Loucy (cell line): ENCODE measurements around the gene TMEM181.
A peak's percentile ranks its signal among the peaks of the same experiment; 100 is the strongest.
"Not testable (repeated sequence)": the region's sequence is repeated elsewhere in the genome, so short reads cannot be mapped to it uniquely, and the experiment has no call there.

ENCODE experiments used
- H2AFZ ChIP-seq: fragments of 200-600 bp; sonication (generic); 2 replicates; pipeline ENCODE4 v1.6.0; 2016; ENCODE audit warnings: antibody characterized with exemption, mild to moderate bottlenecking, low read length, moderate library complexity
- H3F3A ChIP-seq: fragments of 200-600 bp; 2 replicates; pipeline ENCODE4 v1.6.0; 2016; ENCODE audit warnings: antibody characterized with exemption, low read depth, mild to moderate bottlenecking
- H3K27me3 ChIP-seq: fragments of 200-600 bp; sonication (generic); 2 replicates; pipeline ENCODE4 v1.6.1; 2014; ENCODE audit warnings: low read length, mild to moderate bottlenecking; ENCODE audit not compliant: insufficient read depth, poor library complexity, severe bottlenecking
- H3K36me3 ChIP-seq: fragments of 200-600 bp; sonication (generic); 2 replicates; pipeline ENCODE4 v1.6.1; 2016; ENCODE audit warnings: low read length; ENCODE audit not compliant: insufficient read depth
- H3K4me1 ChIP-seq: fragments of 200-600 bp; sonication (generic); 2 replicates; pipeline ENCODE4 v1.5.1; 2014; ENCODE audit warnings: low read length, mild to moderate bottlenecking; ENCODE audit not compliant: insufficient read depth, poor library complexity, severe bottlenecking
- H3K4me2 ChIP-seq: fragments of 200-600 bp; sonication (generic); 2 replicates; pipeline ENCODE4 v1.6.0; 2014; ENCODE audit warnings: antibody characterized with exemption, low read length, low read depth, mild to moderate bottlenecking; ENCODE audit not compliant: poor library complexity, severe bottlenecking
- H3K4me3 ChIP-seq: fragments of 200-600 bp; sonication (generic); 2 replicates; pipeline ENCODE4 v1.5.1; 2014; ENCODE audit warnings: low read length, mild to moderate bottlenecking, mixed read lengths; ENCODE audit not compliant: poor library complexity, severe bottlenecking
- H3K79me2 ChIP-seq: fragments of 200-600 bp; sonication (generic); 2 replicates; pipeline ENCODE4 v1.6.1; 2014; ENCODE audit warnings: low read length; ENCODE audit not compliant: insufficient read depth
- H3K9ac ChIP-seq: fragments of 200-600 bp; sonication (generic); 2 replicates; pipeline ENCODE4 v1.6.0; 2014; ENCODE audit warnings: mild to moderate bottlenecking, low read depth, low read length, moderate library complexity; ENCODE audit not compliant: poor library complexity, severe bottlenecking
- H3K9me2 ChIP-seq: fragments of 200-600 bp; sonication (generic); replicated peaks from 2 replicates; pipeline ENCODE4 v1.6.1; 2016; ENCODE audit warnings: low read depth, low read length, mixed read lengths
- H3K9me3 ChIP-seq: fragments of 200-600 bp; sonication (generic); 2 replicates; pipeline ENCODE4 v1.6.1; 2014; ENCODE audit warnings: mild to moderate bottlenecking, antibody characterized with exemption, low read length, low read depth; ENCODE audit not compliant: insufficient read depth
- H4K20me1 ChIP-seq: fragments of 200-600 bp; sonication (generic); 2 replicates; pipeline ENCODE4 v1.6.0; 2014; ENCODE audit warnings: antibody characterized with exemption, low read length, mild to moderate bottlenecking; ENCODE audit not compliant: insufficient read depth, poor library complexity, severe bottlenecking
- EZH2phosphoT487 ChIP-seq: fragments of 200-600 bp; IDR thresholded peaks from 2 replicates; pipeline ENCODE4 v1.6.1; 2018; ENCODE audit warnings: antibody characterized with exemption, mild to moderate bottlenecking, moderate library complexity, borderline replicate concordance
- TF ChIP-seq, protein P1 (sequence below): fragments of 200-600 bp; sonication (generic); conservative IDR thresholded peaks from 2 replicates; pipeline ENCODE4 v1.5.1; 2014; ENCODE audit warnings: mild to moderate bottlenecking, antibody characterized with exemption, low read length

The TMEM181 gene

DNA sequence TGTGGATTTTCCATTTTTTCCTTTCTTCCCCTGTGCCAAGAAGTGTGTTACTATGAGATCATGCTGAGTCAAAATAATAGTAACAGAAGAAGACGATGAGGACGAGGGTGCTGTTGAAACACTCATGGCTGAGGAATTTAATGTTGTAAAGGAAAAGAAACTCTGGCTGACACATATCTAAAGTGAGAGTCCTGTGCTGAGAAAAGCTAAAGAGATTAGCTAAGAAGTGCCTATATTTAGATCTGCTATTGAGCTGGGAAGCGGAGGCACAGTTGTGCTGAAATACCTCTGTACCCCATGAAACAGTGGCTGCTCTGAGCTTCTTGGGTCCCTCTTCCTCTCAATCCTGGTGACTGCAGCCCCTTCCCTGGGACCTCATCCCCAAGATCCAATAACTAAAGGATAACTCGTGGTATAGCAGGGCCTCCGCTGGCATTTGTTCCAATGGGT is 88.8 kb downstream of the TMEM181 start:
- Histone ChIP-seq H3K4me2 (no peak overlapping the region), H3K9ac (no peak overlapping the region)

DNA sequence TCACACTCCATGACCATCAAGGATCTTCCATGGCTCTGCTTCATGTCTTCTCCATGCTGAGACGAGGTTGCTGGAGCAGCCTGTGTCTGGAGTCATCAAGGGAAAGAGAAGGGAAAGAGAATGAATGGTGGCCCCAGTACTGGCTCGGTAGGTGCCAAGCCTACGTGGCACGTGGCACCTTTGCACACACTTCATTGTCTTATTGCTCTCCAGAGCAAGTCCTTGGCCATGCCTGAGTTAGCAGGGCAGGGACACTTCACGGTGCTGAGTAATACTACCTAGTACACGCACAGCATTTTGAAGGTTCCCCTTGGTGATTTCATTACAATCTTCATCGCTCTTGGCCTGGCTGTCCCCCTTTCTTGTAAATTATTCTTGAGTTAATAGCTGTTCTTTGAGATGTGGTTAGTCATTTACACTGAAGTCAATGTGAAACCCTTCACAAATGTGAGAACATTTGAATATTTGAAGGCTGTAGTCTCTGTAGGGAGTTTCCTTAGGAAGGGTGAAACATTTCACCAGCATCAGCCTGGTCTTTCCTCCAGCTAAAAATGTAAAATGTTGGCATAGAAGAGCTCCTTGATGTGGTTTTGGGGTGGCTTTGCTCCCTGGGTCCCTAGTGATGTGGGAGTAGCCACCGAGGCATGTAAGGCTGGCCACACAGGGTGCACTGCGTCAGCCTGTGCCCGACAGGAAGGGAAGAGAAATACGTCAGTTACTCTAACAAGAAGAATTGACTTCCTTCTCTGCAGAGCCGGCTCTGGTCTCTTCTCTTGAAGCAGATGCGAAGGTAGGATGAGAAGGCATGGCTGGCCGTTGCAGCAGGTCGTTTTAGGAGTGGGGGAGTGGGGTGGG is 89.6 kb downstream of the TMEM181 start, which contains the start of gene SYTL3:
Gene SYTL3, plus strand, starts transcription at position 766 of the 855 bp plus-strand sequence. CDS start 13,215 bp downstream, outside the sequence.
- no peaks in the 10 kb centered on the region for H3K9me3 ChIP-seq
- no peaks in the 10 kb centered on the region for H3K9me2 ChIP-seq
- H3K4me2 ChIP-seq: peak within 1 kb of the TSS; percentile 54
- H3K4me3 ChIP-seq: peak within 1 kb of the TSS; percentile 27
- no peaks in the 10 kb centered on the region for H4K20me1 ChIP-seq
- no peak within 1 kb of the TSS for H3K9ac ChIP-seq
- H3K27me3 ChIP-seq: peaks cover 77% of the 10 kb centered on the region
- H3K36me3 ChIP-seq: no peaks in the 10 kb centered on the region
- H2AFZ ChIP-seq: peak within 1 kb of the TSS; percentile 59
- TF ChIP-seq EZH2phosphoT487: no peak
- TF ChIP-seq, protein P1, sequence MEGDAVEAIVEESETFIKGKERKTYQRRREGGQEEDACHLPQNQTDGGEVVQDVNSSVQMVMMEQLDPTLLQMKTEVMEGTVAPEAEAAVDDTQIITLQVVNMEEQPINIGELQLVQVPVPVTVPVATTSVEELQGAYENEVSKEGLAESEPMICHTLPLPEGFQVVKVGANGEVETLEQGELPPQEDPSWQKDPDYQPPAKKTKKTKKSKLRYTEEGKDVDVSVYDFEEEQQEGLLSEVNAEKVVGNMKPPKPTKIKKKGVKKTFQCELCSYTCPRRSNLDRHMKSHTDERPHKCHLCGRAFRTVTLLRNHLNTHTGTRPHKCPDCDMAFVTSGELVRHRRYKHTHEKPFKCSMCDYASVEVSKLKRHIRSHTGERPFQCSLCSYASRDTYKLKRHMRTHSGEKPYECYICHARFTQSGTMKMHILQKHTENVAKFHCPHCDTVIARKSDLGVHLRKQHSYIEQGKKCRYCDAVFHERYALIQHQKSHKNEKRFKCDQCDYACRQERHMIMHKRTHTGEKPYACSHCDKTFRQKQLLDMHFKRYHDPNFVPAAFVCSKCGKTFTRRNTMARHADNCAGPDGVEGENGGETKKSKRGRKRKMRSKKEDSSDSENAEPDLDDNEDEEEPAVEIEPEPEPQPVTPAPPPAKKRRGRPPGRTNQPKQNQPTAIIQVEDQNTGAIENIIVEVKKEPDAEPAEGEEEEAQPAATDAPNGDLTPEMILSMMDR: no peak
- H3K79me2 ChIP-seq: no peaks in the 10 kb centered on the region
- H3F3A ChIP-seq: no peaks in the 10 kb centered on the region
- peaks cover 24% of the 10 kb centered on the region for H3K4me1 ChIP-seq

More for the DNA sequence above, 88.8 kb downstream of the TMEM181 start:
- Histone ChIP-seq H3K4me1 (peaks cover 16% of the 10 kb centered on the region), H3F3A (no peaks in the 10 kb centered on the region), H3K9me3 (no peaks in the 10 kb centered on the region), H3K4me3 (no peak overlapping the region), H2AFZ (no peak overlapping the region), H4K20me1 (no peaks in the 10 kb centered on the region), H3K79me2 (no peaks in the 10 kb centered on the region), H3K9me2 (no peaks in the 10 kb centered on the region), H3K36me3 (no peaks in the 10 kb centered on the region), H3K27me3 (peaks cover 75% of the 10 kb centered on the region)
- no peak for TF ChIP-seq EZH2phosphoT487
- TF ChIP-seq, protein P1: no peak

DNA sequence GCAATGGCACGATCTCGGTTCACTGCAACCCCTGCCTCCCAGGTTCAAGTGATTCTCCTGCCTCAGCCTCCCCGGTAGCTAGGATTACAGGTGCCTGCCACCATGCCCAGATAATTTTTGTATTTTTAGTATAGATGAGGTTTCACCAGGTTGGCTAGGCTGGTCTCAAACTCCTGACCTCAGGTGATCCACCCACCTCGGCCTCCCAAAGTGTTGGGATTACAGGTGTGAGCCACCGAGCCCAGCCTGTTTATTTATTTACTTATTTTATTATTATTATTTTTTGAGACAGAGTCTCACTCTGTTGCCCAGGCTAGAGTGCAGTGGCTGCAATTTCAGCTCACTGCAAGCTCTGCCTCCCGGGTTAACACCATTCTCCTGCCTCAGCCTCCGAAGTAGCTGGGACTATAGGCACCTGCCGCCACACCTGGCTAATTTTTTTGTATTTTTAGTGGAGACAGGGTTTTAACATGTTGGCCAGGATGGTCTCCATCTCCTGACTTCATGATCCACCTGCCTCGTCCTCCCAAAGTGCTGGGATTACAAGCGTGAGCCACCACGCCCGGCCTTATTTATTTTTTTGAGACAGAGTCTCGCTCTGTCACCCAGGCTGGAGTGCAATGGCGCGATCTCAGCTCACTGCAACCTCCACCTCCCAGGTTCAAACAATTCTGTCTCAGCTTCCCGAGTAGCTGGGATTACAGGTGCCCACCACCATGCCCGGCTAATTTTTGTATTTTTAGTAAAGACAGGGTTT is 92.3 kb downstream of the TMEM181 start:
- H3K9me3 ChIP-seq, H3F3A ChIP-seq, H4K20me1 ChIP-seq: not testable (repeated sequence)

More for the DNA sequence above, 92.3 kb downstream of the TMEM181 start:
- not testable (repeated sequence) for H3K79me2 ChIP-seq, H2AFZ ChIP-seq, H3K9me2 ChIP-seq, H3K9ac ChIP-seq, H3K36me3 ChIP-seq, H3K4me2 ChIP-seq, H3K4me3 ChIP-seq
- Histone ChIP-seq H3K4me1 (peaks cover 24% of the 10 kb centered on the region), H3K27me3 (peaks cover 77% of the 10 kb centered on the region)
